Glomerular visceral epithelial cell (primary cell): ENCODE results near the gene MEF2D.

Source experiments
- DNase-seq: peaks from one replicate; pipeline ENCODE4 v3.0.0-alpha.2; 2016; ENCODE audit errors: extremely low spot score

The MEF2D gene

DNA sequence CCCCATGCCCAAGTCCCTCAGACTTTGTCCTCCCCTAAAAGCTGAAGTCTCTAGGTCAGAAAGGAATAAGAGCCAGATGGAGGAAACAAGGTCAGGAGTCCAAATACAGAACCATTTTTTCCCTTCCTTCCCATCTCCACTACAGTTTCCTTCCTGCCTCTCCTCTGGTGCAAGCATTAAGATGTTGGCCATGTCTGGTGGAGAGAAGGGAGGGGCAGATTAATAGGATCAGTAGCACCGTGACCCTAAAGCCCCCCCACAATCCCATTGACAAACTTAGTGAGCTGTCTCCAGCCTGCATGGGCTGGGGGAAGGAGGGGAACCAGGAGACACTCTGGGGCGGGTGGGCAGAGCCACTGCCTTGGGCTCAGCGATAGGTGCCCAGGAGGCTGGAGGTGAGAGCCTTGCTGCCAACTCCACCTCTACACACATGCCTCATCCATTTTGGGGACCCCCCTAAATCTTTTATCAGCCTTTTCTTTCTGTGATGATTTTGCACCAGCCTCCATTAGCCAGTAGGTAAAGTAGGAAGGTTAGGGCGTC lies 71.8 kb downstream of the MEF2D start:
- no peak for DNase-seq

- no peak for DNase-seq
Observed at GRCh38 chr1:156427957-156428356, 72.6 kb downstream of the MEF2D start.

- DNase-seq = no peak
Observed at GRCh38 chr1:156425943-156426342, 74.6 kb downstream of the MEF2D start.

DNA sequence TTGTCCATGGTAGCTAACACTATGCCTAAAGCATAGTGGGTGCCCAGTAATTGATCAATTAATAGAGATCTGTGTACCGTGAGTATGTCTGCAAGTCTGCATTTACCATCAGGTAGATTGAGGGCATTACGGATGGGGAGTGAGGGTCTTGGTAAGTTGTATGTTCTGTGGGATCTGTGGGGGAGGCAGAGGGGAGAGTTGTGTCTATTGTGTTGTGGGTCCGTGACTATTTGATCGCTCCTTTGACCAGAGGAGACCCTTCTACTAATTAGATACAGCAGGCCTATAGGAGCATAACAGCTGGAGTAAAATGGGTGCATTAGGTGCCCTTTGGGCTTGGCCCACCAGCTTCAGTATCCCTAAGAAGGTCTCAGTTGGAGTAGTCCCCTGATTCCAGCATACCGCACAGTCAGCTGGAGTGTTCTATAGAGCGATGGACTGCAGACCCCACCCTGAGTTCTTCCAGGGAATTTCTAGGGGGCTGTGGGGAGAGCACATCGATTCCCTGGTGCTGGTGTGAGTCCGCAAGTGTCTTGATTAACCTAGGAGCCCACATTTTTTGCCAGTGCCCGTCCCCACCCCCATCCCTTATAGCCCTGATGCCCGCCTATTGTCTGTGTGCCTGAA lies 75.7 kb downstream of the MEF2D start:
- DNase-seq = no peak

- no peak for DNase-seq
Observed at GRCh38 chr1:156423422-156424352, 76.9 kb downstream of the MEF2D start.

GRCh38 chr1:156422602-156423091 lies 77.9 kb downstream of the MEF2D start:
- no peak for DNase-seq

DNA sequence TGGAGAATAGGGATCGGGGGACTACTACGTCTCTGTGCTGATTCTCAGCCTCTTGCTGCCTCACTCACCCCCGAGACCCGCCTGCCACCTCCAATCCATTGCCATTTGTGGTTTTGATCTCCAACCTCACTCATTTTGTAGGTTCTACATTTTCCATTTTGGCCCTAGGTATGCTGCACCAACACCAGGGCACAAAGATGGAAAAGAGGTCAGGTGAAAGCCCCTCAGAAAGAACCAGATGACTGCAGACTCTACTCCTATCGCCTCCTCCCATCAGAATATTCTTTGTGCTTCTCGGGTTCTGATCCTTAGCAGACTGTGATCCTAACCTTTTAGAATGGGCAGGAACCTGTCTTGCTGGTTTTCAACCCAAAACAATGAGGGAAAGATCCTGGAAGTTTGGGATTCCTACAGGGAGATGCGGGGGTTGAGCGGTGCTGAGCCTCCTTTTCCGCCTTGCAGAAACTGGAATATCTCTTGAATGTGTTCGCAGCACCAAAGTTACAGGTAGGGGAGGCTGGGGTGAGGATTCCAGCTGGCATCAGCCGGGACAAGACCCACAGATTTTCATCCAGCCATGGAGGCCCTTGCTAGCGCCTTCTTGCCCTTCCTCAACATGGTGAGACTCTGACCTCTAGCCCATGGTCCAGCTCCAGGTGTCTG lies 78.5 kb downstream of the MEF2D start:
- DNase-seq = no peak

- peak; percentile 25 for DNase-seq
Observed at GRCh38 chr1:156421062-156421938, 79.3 kb downstream of the MEF2D start.

DNA sequence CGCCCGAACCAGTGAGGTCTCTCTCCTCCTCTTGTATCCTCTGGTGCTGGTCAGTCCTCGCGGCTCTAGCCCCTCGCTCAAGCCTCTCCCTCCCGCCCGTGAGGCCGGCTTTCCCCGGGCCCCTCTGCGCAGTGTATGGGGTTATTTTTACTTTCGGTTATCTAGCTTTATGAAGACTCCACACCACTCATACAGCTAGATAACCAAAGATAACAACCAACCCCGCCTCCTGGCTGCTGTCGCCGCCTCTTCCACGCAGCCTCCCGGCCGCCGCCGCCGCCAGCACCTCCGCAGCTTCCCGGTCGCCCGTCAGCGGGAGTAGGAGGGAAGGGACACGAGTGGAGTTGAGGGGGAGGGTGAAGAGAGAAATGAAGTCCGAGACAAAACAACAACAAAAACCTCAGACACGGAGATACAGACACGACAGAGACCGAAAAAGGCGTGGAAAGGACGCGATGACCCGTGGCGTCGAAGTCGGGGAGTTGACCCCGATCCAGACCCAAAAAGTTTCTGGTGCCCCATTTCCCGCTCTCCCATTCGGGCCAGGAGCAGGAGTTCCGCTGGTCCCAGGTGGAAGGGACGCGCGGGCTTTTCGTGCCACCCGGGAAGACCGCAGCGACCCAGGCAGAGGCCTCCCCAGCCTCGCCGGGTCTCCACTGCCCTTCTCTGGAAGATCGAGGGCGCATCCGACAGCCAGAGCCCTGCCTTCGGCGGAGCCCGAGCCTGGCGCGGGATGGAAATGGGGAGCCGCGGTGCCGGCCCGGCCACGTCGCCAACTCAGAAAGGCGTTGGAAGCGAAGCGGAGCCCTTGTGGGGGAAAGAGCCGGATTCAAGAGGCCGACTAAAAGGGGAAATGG lies 80.1 kb downstream of the MEF2D start:
- no peak for DNase-seq

- no peak for DNase-seq
Observed at GRCh38 chr1:156419854-156420204, 80.7 kb downstream of the MEF2D start.

GRCh38 chr1:156418416-156419070 lies 82.0 kb downstream of the MEF2D start:
- no peak for DNase-seq

GRCh38 chr1:156417401-156418020 lies 83.1 kb downstream of the MEF2D start:
- DNase-seq = no peak

GRCh38 chr1:156416993-156417392 lies 83.6 kb downstream of the MEF2D start:
- no peak for DNase-seq

DNA sequence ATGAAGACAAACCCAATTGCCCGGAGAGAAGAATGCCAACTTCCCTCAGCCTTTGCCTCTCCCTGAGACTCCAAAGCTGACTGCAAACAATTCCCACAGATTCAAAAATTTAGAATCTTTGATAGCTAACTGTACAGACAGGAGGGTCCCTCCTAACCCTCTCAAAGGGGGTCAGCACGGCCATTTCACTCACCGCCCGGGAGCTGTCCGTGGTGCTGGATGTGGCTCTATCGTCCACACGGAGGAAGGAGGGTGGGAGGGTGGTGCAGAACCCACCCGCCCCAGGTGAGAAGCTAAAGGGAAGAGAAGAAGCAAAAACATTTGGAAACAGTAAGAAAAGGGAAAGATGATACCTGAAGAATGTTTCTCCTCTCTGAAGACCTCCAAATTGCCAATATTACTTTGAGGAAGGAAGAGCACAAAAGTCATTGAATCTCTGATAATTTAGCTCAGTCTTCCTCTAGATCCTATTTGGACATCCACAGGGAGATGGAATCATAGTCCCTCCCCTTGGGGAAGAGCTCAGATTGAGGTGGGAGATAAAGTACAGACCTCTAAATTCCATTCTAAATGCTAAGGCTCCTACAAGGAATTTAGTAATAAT lies 86.0 kb downstream of the MEF2D start:
- DNase-seq = no peak
